Effector CD8-positive, alpha-beta T cell (primary cell): ENCODE results near the gene KRT83.
"Not testable (repeated sequence)": the region's sequence is repeated elsewhere in the genome, so short reads cannot be mapped to it uniquely, and the experiment has no call there.

Source experiments
- DNase-seq: peaks from one replicate; lab custom pipeline; 2025; lab: John Stamatoyannopoulos, UW

Gene KRT83

GRCh38 chr12:52331833-52332232 is 10.6 kb upstream of the KRT83 start:
- DNase-seq, result no peak

- DNase-seq, result no peak
Observed at GRCh38 chr12:52331039-52331438, 9.8 kb upstream of the KRT83 start.

GRCh38 chr12:52327830-52328500 is 6.8 kb upstream of the KRT83 start:
- DNase-seq, result no peak

GRCh38 chr12:52327052-52327829 is 6.0 kb upstream of the KRT83 start:
- DNase-seq, result peak; percentile 56

GRCh38 chr12:52324153-52324444 is 2.9 kb upstream of the KRT83 start:
- DNase-seq, result no peak

GRCh38 chr12:52323416-52324152 is 2.4 kb upstream of the KRT83 start:
- no peak for DNase-seq

GRCh38 chr12:52323001-52323400 is 1.8 kb upstream of the KRT83 start:
- no peak for DNase-seq

- no peak for DNase-seq
Observed at GRCh38 chr12:52322069-52322468, 871 bp upstream of the KRT83 start.

- DNase-seq, result no peak
Observed at GRCh38 chr12:52321418-52321817, 220 bp upstream of the KRT83 start.

- no peak for DNase-seq
Observed at GRCh38 chr12:52319097-52319496, 2.1 kb downstream of the KRT83 start.

- no peak for DNase-seq
Observed at GRCh38 chr12:52318241-52318990, 2.8 kb downstream of the KRT83 start.

- no peak for DNase-seq
Observed at GRCh38 chr12:52317468-52318052, 3.6 kb downstream of the KRT83 start.

GRCh38 chr12:52316701-52317100 is 4.5 kb downstream of the KRT83 start:
- no peak for DNase-seq

- DNase-seq, result no peak
Observed at GRCh38 chr12:52316290-52316689, 4.9 kb downstream of the KRT83 start.

- DNase-seq, result not testable (repeated sequence)
Observed at GRCh38 chr12:52315721-52316120, 5.5 kb downstream of the KRT83 start.

- DNase-seq, result no peak
Observed at GRCh38 chr12:52314511-52314910, 6.7 kb downstream of the KRT83 start.

- no peak for DNase-seq
Observed at GRCh38 chr12:52313926-52314325, 7.3 kb downstream of the KRT83 start.

- DNase-seq, result no peak
Observed at GRCh38 chr12:52313461-52313860, 7.7 kb downstream of the KRT83 start.

- no peak for DNase-seq
Observed at GRCh38 chr12:52312086-52312485, 9.1 kb downstream of the KRT83 start.

GRCh38 chr12:52311285-52311648 is 9.9 kb downstream of the KRT83 start:
- DNase-seq, result no peak

GRCh38 chr12:52310622-52311284 is 10.4 kb downstream of the KRT83 start:
- DNase-seq, result no peak
